Endothelial cell of umbilical vein (primary cell): ENCODE measurements around the gene VEZT. TPM values are rescaled to one million over a fixed set of nuclear protein-coding genes. Genes with fewer than 3 reads are reported as not detected.

Experiments used
- BruUV-seq: library from RNA; stranded (reverse); fragments of 400-500 nt; replicated peaks from 2 replicates; lab custom pipeline; 2021; lab: Mats Ljungman, UMichigan
- CTCF ChIA-PET: fragments of 300-600, 350-600 bp; sonication (Branson Sonifier 250); formaldehyde crosslinking; loops from one replicate; lab custom pipeline; 2021; ENCODE audit warnings: antibody characterized with exemption, inconsistent platforms; lab: Charles Lee
- POLR2A ChIA-PET: fragments of 300-600, 350-600 bp; sonication (Branson Sonifier 250); formaldehyde crosslinking; loops from one replicate; lab custom pipeline; 2021; ENCODE audit warnings: antibody characterized with exemption, inconsistent platforms; lab: Charles Lee
- DNase-seq: peaks from one replicate; pipeline ENCODE4 v3.0.0-alpha.2; 2011; ENCODE audit warnings: low read depth, low spot score
- FAIRE-seq: peaks from 2 replicates; lab custom pipeline; 2011; peaks lifted over from hg19 to GRCh38; lab: Jason Lieb, UNC
- H2AFZ ChIP-seq: 2 replicates; pipeline ENCODE4 v1.6.0; 2012; ENCODE audit warnings: low read depth, low read length, control low read depth, inconsistent platforms
- H3K27ac ChIP-seq: 2 replicates; pipeline ENCODE4 v1.5.1; 2011; ENCODE audit warnings: low read depth, mild to moderate bottlenecking, control low read depth, low read length, moderate library complexity; ENCODE audit not compliant: insufficient read depth
- H3K27me3 ChIP-seq, 2 experiments: 2 replicates each; pipeline versions ENCODE4 v1.6.0 to v1.6.1; 2011; ENCODE audit warnings: low read length in 2 of 2, mixed read lengths in 1 of 2; ENCODE audit not compliant: control insufficient read depth in 2 of 2, insufficient read depth in 2 of 2
- H3K36me3 ChIP-seq, 2 experiments: 2 replicates in 1 of 2; 3 replicates in 1 of 2; pipeline ENCODE4 v1.5.1; 2011; ENCODE audit warnings: low read length in 2 of 2, mild to moderate bottlenecking in 1 of 2, moderate library complexity in 1 of 2; ENCODE audit not compliant: control insufficient read depth in 2 of 2, insufficient read depth in 2 of 2; ENCODE audit errors: extremely low read depth in 1 of 2
- H3K4me1 ChIP-seq: 3 replicates; pipeline ENCODE4 v1.5.1; 2011; ENCODE audit warnings: mild to moderate bottlenecking, low read length; ENCODE audit not compliant: control insufficient read depth, insufficient read depth; ENCODE audit errors: extremely low read depth
- H3K4me2 ChIP-seq: 2 replicates; pipeline ENCODE4 v1.6.1; 2011; ENCODE audit warnings: low read length, control low read depth, mixed read lengths; ENCODE audit not compliant: insufficient read depth
- H3K4me3 ChIP-seq, 3 experiments: fragments of 200-600 bp in 1 of 3; sonication (generic), shearing (Covaris generic) in 1 of 3; replicated peaks in 1 of 3; 2 replicates each; pipeline ENCODE4 v1.5.1; 2011 to 2016; ENCODE audit warnings: control low read depth in 3 of 3, low read length in 3 of 3, mild to moderate bottlenecking in 2 of 3, inconsistent platforms in 1 of 3, low read depth in 1 of 3, moderate library complexity in 1 of 3; ENCODE audit not compliant: insufficient read depth in 1 of 3
- H3K79me2 ChIP-seq: 2 replicates; pipeline ENCODE4 v1.6.0; 2012; ENCODE audit warnings: low read length, inconsistent platforms; ENCODE audit not compliant: control insufficient read depth, insufficient read depth
- H3K9ac ChIP-seq: replicated peaks from 2 replicates; pipeline ENCODE3; 2011; ENCODE audit warnings: low read length, control low read depth; ENCODE audit not compliant: insufficient read depth; ENCODE audit errors: extremely low read depth
- H3K9me1 ChIP-seq: replicated peaks from 3 replicates; pipeline ENCODE4 v1.6.0; 2011; ENCODE audit warnings: mild to moderate bottlenecking, low read length; ENCODE audit not compliant: control insufficient read depth, insufficient read depth; ENCODE audit errors: extremely low read depth
- H3K9me3 ChIP-seq: replicated peaks from 2 replicates; pipeline ENCODE4 v1.5.1; 2012; ENCODE audit warnings: low read length, inconsistent platforms; ENCODE audit not compliant: control insufficient read depth, insufficient read depth
- H4K20me1 ChIP-seq: replicated peaks from 2 replicates; pipeline ENCODE3; 2011; ENCODE audit warnings: mild to moderate bottlenecking, low read length; ENCODE audit not compliant: control insufficient read depth, insufficient read depth; ENCODE audit errors: extremely low read depth
- CTCF ChIP-seq, 2 donors: IDR thresholded peaks; 1 replicate in 1 of 2; 2 replicates in 1 of 2; pipeline ENCODE4 v1.5.1; 2011; ENCODE audit warnings: low read length in 2 of 2, mild to moderate bottlenecking in 2 of 2, moderate library complexity in 2 of 2, control low read depth in 1 of 2, inconsistent platforms in 1 of 2, low read depth in 1 of 2; ENCODE audit not compliant: insufficient read depth in 1 of 2; ENCODE audit errors: extremely low read depth in 1 of 2
- EZH2 ChIP-seq: IDR thresholded peaks from 2 replicates; pipeline ENCODE4 v1.6.1; 2012; ENCODE audit warnings: borderline replicate concordance, low read depth, mild to moderate bottlenecking, moderate library complexity, low read length, inconsistent platforms; ENCODE audit not compliant: severe bottlenecking
- FOS ChIP-seq: IDR thresholded peaks from 2 replicates; pipeline ENCODE4 v1.6.1; 2011; ENCODE audit warnings: mild to moderate bottlenecking, low read length, moderate library complexity, borderline replicate concordance; ENCODE audit not compliant: insufficient read depth
- GATA2 ChIP-seq: IDR thresholded peaks from 2 replicates; pipeline ENCODE4 v1.7.0; 2011; ENCODE audit warnings: low read depth, mild to moderate bottlenecking, moderate library complexity, mixed read lengths, low read length; ENCODE audit not compliant: insufficient read length, insufficient read depth
- JUN ChIP-seq: IDR thresholded peaks from 2 replicates; pipeline ENCODE4 v1.6.1; 2011; ENCODE audit warnings: borderline replicate concordance, low read depth; ENCODE audit not compliant: insufficient read length, insufficient read depth
- MYC ChIP-seq: IDR thresholded peaks from one replicate; pipeline ENCODE4 v1.6.1; 2011; ENCODE audit warnings: mild to moderate bottlenecking, low read depth, low read length
- POLR2A ChIP-seq: IDR thresholded peaks from 2 replicates; pipeline ENCODE4 v1.6.1; 2012; ENCODE audit warnings: low read depth, mild to moderate bottlenecking, control low read depth, low read length
- POLR2AphosphoS5 ChIP-seq: IDR thresholded peaks from 2 replicates; pipeline ENCODE4 v1.6.1; 2012; ENCODE audit warnings: low read depth, mild to moderate bottlenecking, control low read depth, low read length, moderate library complexity; ENCODE audit not compliant: insufficient read depth
- dilution Hi-C: fragments of 300-500 bp; cut with MboI; formaldehyde crosslinking; loops from one replicate; pipeline ENCODE4 v1.15.0; 2019; ENCODE audit warnings: low sequenced_read_pairs; ENCODE audit not compliant: extremely low pct_ligation_motif_present
- intact Hi-C: fragments of 100-400 bp; cut with micrococcal nuclease; formaldehyde crosslinking; loops from one replicate; pipeline ENCODE4 v1.10.0; 2022
- polyA plus RNA-seq, 4 experiments: library from polyadenylated mRNA; depleted of rRNA in 3 of 4; stranded (reverse) in 3 of 4; unstranded in 1 of 4; fragments of >200 nt; gene quantifications; 2 replicates each; pipeline versions ENCODE4 v1.2.1 to v1.2.3, GENCODE V29; 2011 to 2012; ENCODE audit warnings: missing spikeins in 1 of 4
- total RNA-seq: library from RNA; stranded (reverse); gene quantifications from 2 replicates; pipeline ENCODE4 v1.2.3, GENCODE V29; 2021
- TF ChIP-seq, protein P1 (sequence below): IDR thresholded peaks from 2 replicates; pipeline ENCODE4 v1.6.1; 2011; ENCODE audit not compliant: insufficient read depth, insufficient read length

Gene VEZT
- total and polyA plus RNA-seq, 2 donors (not counting 3 experiments of a cell fraction or from before 2014, with no cell fraction given) = 57.8 to 91.3 TPM

DNA sequence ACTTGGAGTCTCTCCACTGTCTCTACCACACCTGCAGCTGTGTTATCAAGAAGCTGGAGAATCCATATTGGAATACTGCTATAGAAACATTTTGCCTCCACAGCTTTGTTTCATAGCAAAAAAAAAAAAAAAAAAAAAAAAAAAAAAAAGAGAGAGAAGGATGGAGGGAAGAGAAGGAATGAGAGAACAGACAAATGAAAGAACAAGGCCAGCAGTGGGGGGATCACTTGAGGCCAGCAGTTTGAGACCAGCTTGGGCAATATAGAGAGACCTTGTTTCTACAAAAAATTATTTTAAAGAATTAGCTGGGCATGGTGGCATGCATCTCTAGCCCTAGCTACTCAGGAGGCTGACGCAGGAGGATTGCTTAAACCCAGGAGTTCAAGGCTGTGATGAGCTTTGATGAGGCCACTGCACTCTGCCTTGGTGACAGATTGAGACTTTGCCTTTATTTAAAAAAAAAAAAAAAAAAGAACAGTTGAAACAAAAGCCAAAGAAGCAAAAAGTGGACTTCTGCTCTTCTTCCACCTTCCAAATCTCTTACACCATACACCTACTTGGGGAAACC is 8.1 kb downstream of the VEZT start:
- dilution Hi-C loops = no loop called here
- no peaks in the 10 kb centered on the region for H3K9me1 ChIP-seq
- peaks cover 90% of the 10 kb centered on the region for H3K79me2 ChIP-seq
- intact Hi-C loops = no loop called here
- FAIRE-seq (no peak), DNase-seq (no peak)
- H3K4me3 ChIP-seq = no peak overlapping the region
- H3K4me1 ChIP-seq = peaks cover 30% of the 10 kb centered on the region
- no peaks in the 10 kb centered on the region for H3K9me3 ChIP-seq
- no peak overlapping the region for H3K4me2 ChIP-seq
- H3K27ac ChIP-seq = no peak overlapping the region
- H3K27me3 ChIP-seq = no peaks in the 10 kb centered on the region
- H3K36me3 ChIP-seq = peaks cover 0 to 15% of the 10 kb centered on the region in 2 experiments
- TF ChIP-seq POLR2AphosphoS5 (no peak), GATA2 (no peak), CTCF (IDR thresholded peaks at IDR 0.05; ENCODE audit: extremely low read depth in 1 of 2, insufficient read depth in 1 of 2, low read depth in 1 of 2, low read length in 2 of 2) (no peak), EZH2 (no peak), POLR2A (no peak), JUN (no peak), MYC (no peak), FOS (no peak)
- TF ChIP-seq, protein P1, sequence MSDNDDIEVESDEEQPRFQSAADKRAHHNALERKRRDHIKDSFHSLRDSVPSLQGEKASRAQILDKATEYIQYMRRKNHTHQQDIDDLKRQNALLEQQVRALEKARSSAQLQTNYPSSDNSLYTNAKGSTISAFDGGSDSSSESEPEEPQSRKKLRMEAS = no peak
- ChIA-PET CTCF (interaction anchor here (0.5 to 2.9 kb wide), 7 partner anchors 10 to 309 kb away, joined by 3 to 6 read pairs (median 4); no protein-coding TSS in a partner anchor), POLR2A (interaction anchor here (0.6 to 0.7 kb wide), 3 partner anchors 34 to 631 kb away, joined by 3 to 4 read pairs (median 3); no protein-coding TSS in a partner anchor)
- no TSS peak for BruUV-seq
- peaks cover 4% of the 10 kb centered on the region for H4K20me1 ChIP-seq
- no peak overlapping the region for H3K9ac ChIP-seq
- no peak overlapping the region for H2AFZ ChIP-seq
